Tibial artery (tissue), 4 donors: ENCODE results near the gene ART3.

Source experiments
- DNase-seq, 2 donors: peaks; one replicate each; pipeline ENCODE4 v3.0.0-alpha.2; 2019
- H3K27ac ChIP-seq, 2 donors: fragments of 200-600 bp; sonication (generic) in 1 of 2; 1 replicate in 1 of 2; 2 replicates in 1 of 2; pipeline ENCODE4 v1.5.1; 2018 to 2019; ENCODE audit warnings: mild to moderate bottlenecking in 1 of 2
- H3K27me3 ChIP-seq, 2 donors: fragments of 200-600 bp; sonication (generic) in 1 of 2; one replicate each; pipeline versions ENCODE4 v1.5.1 to v1.6.0; 2016 to 2019
- H3K36me3 ChIP-seq, 3 donors: fragments of 200-600 bp; sonication (generic) in 2 of 3; one replicate each; pipeline ENCODE4 v1.5.1; 2016 to 2019; ENCODE audit warnings: mild to moderate bottlenecking in 2 of 3
- H3K4me1 ChIP-seq, 4 donors: fragments of 200-600 bp; sonication (generic) in 2 of 4; 1 replicate in 3 of 4; 2 replicates in 1 of 4; pipeline ENCODE4 v1.5.1; 2016 to 2019
- H3K4me3 ChIP-seq, 2 donors: fragments of 200-600 bp; sonication (generic) in 1 of 2; 1 replicate in 1 of 2; 2 replicates in 1 of 2; pipeline ENCODE4 v1.5.1; 2018 to 2019; ENCODE audit warnings: mild to moderate bottlenecking in 2 of 2
- H3K9me3 ChIP-seq, 3 donors: fragments of 200-600 bp; sonication (generic) in 1 of 3; one replicate each; pipeline ENCODE4 v1.5.1; 2016 to 2019
- intact Hi-C: fragments of 100-400 bp; cut with DNase I; formaldehyde crosslinking; loops from one replicate; pipeline ENCODE4 v1.15.0; 2023; ENCODE audit warnings: low total_unique reads
- TF ChIP-seq, protein P1 (sequence below), 2 experiments: fragments of 200-600 bp in 1 of 2; fragments of 450-650 bp in 1 of 2; IDR thresholded peaks; one replicate each; pipeline ENCODE4 v1.5.1; 2017 to 2019; ENCODE audit warnings: antibody characterized with exemption in 2 of 2, mild to moderate bottlenecking in 1 of 2, moderate library complexity in 1 of 2

Gene ART3

DNA sequence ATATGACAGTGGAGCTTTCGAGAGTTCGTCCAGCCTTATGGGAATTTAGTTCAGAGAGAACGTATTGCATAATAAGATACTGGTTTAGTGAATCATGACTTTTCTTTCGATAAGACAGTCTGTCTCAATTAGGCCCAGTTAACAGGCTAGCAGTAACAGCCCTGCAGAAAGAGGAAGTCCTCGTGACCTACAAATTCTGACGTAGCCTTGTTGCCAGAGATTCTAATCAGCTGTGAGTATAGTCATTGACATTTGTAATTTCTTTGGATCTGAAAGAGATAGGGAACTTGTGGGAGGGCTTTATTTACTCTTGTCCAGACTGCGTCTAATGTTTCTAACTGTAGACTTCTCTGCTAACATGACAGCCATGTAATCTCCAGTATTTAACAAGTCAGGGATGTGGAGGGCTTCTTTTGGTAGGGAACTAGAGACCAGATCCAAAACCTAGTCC, 15.8 kb downstream of the ART3 start:
- Histone ChIP-seq H3K9me3 (no peaks in the 10 kb centered on the region), H3K4me1 (peaks cover 0 to 13% (median 4%) of the 10 kb centered on the region in 4 donors), H3K27ac (no peak overlapping the region), H3K27me3 (no peaks in the 10 kb centered on the region), H3K4me3 (no peak overlapping the region), H3K36me3 (no peaks in the 10 kb centered on the region)
- DNase-seq = peak in 1 of 2 donors; percentile 64
- intact Hi-C loops = no loop called here
- TF ChIP-seq, protein P1, sequence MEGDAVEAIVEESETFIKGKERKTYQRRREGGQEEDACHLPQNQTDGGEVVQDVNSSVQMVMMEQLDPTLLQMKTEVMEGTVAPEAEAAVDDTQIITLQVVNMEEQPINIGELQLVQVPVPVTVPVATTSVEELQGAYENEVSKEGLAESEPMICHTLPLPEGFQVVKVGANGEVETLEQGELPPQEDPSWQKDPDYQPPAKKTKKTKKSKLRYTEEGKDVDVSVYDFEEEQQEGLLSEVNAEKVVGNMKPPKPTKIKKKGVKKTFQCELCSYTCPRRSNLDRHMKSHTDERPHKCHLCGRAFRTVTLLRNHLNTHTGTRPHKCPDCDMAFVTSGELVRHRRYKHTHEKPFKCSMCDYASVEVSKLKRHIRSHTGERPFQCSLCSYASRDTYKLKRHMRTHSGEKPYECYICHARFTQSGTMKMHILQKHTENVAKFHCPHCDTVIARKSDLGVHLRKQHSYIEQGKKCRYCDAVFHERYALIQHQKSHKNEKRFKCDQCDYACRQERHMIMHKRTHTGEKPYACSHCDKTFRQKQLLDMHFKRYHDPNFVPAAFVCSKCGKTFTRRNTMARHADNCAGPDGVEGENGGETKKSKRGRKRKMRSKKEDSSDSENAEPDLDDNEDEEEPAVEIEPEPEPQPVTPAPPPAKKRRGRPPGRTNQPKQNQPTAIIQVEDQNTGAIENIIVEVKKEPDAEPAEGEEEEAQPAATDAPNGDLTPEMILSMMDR (IDR thresholded peaks at IDR 0.05) = no peak

DNA sequence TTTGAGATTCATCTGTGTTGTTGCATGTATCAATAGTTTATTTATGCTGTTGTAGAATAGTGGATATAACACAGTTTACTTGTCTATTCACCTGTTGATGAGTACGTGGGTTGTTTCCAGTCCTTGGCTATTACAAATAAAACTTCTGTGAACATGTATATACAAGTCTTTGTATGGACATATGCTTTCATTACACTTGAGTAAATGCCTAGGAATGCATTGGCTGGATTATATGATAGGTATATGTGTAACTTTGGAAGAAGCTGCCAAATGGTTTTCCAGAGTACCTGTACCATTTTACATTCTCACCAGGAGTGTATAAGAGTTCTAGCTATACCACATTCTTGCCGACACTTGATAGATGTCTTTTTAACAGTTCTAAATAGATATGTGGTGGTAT, 16.5 kb downstream of the ART3 start:
- H3K36me3 ChIP-seq = no peaks in the 10 kb centered on the region
- H3K4me3 ChIP-seq = no peak overlapping the region
- TF ChIP-seq, protein P1 (IDR thresholded peaks at IDR 0.05) = no peak
- H3K27ac ChIP-seq = no peak overlapping the region
- intact Hi-C loops = no loop called here
- peaks cover 0 to 13% (median 4%) of the 10 kb centered on the region in 4 donors for H3K4me1 ChIP-seq
- no peak for DNase-seq
- H3K9me3 ChIP-seq = no peaks in the 10 kb centered on the region
- no peaks in the 10 kb centered on the region for H3K27me3 ChIP-seq

DNA sequence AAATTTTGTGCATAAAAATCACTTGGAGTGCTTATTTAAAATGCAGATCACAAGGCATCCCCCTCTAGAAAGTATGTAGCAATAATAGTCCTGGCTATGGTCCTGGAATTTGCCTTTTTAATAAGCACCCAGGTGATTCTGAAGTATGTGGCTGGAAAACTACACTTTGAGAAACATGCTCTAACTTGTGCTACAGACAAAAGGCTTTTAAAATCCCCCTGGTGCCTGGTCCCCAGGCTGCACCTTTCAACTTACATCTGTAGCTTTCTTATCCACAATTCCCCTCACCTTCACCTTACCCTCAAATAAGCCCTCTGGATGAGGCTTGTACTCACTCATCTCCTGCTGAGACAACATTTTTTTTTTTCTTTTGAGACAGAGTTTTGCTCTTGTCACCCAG, 21.1 kb downstream of the ART3 start:
- TF ChIP-seq, protein P1 (IDR thresholded peaks at IDR 0.05) = no peak
- H3K4me3 ChIP-seq = no peak overlapping the region
- no peaks in the 10 kb centered on the region for H3K36me3 ChIP-seq
- no peaks in the 10 kb centered on the region for H3K9me3 ChIP-seq
- no peaks in the 10 kb centered on the region for H3K27me3 ChIP-seq
- no peak overlapping the region for H3K27ac ChIP-seq
- H3K4me1 ChIP-seq = no peaks in the 10 kb centered on the region
- no peak for DNase-seq
- intact Hi-C loops = no loop called here

DNA sequence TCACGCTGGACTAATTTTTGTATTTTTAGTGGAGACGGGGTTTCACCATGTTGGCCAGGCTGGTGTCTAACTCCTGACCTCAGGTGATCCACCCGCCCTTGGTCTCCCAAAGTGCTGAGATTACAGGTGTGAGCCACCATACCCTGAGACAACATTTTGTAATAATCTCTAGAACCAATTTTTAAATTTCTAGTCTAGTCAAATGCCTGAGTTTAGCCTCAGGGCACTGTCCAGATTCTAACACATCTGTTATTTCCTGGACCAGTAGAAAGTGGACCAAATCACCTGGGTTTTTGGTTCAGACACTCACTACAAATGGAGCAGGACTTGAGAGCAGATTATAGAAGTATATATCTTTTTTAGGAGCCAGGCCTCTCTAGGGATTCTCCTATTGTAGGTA, 21.6 kb downstream of the ART3 start:
- intact Hi-C loops = no loop called here
- Histone ChIP-seq H3K4me1 (no peaks in the 10 kb centered on the region), H3K9me3 (no peaks in the 10 kb centered on the region), H3K36me3 (no peaks in the 10 kb centered on the region), H3K4me3 (no peak overlapping the region), H3K27me3 (no peaks in the 10 kb centered on the region), H3K27ac (no peak overlapping the region)
- DNase-seq = no peak
- TF ChIP-seq, protein P1 (IDR thresholded peaks at IDR 0.05) = no peak

DNA sequence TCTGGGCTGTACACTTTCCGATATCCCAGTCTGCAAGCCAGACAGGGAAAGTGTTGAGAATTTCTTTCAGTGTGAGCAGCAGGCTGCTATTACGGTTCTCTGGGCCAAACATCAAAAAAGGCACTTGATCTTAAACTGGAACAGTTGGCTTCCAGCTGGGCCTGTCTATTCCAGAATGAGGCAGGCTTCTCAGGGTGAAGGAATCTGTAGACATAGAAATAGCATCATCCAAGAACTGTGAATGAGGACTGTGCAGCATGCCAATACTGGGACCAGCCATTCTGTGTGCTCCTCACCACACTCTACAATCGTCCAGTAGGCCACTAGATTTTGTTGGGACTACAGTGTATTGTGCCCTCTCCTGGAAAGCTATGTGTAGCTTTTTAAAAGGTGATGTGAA, 31.1 kb downstream of the ART3 start:
- Histone ChIP-seq H3K4me1 (no peaks in the 10 kb centered on the region), H3K9me3 (no peaks in the 10 kb centered on the region), H3K36me3 (no peaks in the 10 kb centered on the region), H3K4me3 (no peak overlapping the region), H3K27ac (no peak overlapping the region), H3K27me3 (no peaks in the 10 kb centered on the region)
- no peak for DNase-seq
- TF ChIP-seq, protein P1 (IDR thresholded peaks at IDR 0.05) = no peak
- intact Hi-C loops = no loop called here

DNA sequence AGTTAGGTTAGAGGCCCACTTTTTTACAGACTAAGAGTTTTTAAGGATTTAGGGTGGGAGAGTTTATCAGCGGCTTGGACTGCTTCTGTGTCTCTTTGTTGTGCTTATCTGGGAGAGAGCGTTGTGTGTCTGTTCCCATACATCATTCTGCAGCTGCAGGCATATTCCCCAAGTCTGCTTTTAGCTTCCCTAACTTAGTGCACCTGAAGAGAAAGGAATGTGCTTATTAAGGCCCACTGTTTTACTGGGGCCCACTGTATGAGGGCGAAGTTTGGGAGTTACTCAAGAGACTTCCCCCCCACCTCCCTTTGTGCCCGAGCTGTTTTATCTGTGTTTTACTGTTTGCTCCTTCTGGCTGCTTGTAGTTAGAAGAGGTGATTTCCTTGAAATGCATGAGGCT, 31.9 kb downstream of the ART3 start:
- TF ChIP-seq, protein P1 (IDR thresholded peaks at IDR 0.05) = no peak
- intact Hi-C loops = no loop called here
- Histone ChIP-seq H3K9me3 (no peaks in the 10 kb centered on the region), H3K4me3 (no peak overlapping the region), H3K27me3 (no peaks in the 10 kb centered on the region), H3K36me3 (peaks cover 0 to 1% (median 0%) of the 10 kb centered on the region in 3 donors), H3K4me1 (no peaks in the 10 kb centered on the region), H3K27ac (no peak overlapping the region)
- no peak for DNase-seq
